Fibroblast of the aortic adventitia (primary cell): ENCODE data around the gene DKC1. TPM values are rescaled to one million over a fixed set of nuclear protein-coding genes. Genes with fewer than 3 reads are reported as not detected.
"Not testable (repeated sequence)": the region's sequence is repeated elsewhere in the genome, so short reads cannot be mapped to it uniquely, and the experiment has no call there.

Experiments used
- DNase-seq: peaks from one replicate; pipeline ENCODE4 v3.0.0-alpha.2; 2010; ENCODE audit warnings: low read depth
- H3K4me3 ChIP-seq: 2 replicates; pipeline ENCODE4 v1.5.1; 2011; ENCODE audit warnings: low read depth, mild to moderate bottlenecking, control low read depth, low read length, moderate library complexity
- total RNA-seq: library from RNA; depleted of rRNA; stranded (reverse); fragments of >200 nt; gene quantifications from 2 replicates; pipeline ENCODE4 v1.2.3, GENCODE V29; 2012; ENCODE audit warnings: low replicate concordance
- TF ChIP-seq, protein P1 (sequence below): IDR thresholded peaks from 2 replicates; pipeline ENCODE4 v1.5.1; 2011; ENCODE audit warnings: mild to moderate bottlenecking, low read length, control low read depth, inconsistent platforms; ENCODE audit not compliant: insufficient read depth

Gene DKC1
- total RNA-seq, 1 donor = 36.5 TPM

DNA sequence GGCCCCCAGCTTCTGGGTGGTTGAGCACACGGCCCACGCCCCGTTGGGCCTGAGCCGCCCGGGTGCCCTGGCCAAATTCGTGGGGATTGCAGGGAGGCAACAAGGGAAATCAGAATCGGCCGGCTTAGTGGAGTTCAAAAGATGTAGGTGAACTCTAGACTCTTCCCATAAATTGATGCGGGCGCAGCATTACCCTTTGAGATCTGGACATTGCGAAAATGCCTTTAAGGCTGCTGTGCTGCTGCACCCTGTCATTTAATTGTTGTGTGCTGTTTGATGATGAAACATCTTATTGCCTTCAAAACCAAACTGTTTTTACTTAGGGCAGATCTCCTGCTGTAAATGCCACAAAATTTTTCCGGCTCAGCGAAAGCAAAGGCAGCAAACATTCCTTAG lies 43.0 kb downstream of the DKC1 start:
- TF ChIP-seq, protein P1, sequence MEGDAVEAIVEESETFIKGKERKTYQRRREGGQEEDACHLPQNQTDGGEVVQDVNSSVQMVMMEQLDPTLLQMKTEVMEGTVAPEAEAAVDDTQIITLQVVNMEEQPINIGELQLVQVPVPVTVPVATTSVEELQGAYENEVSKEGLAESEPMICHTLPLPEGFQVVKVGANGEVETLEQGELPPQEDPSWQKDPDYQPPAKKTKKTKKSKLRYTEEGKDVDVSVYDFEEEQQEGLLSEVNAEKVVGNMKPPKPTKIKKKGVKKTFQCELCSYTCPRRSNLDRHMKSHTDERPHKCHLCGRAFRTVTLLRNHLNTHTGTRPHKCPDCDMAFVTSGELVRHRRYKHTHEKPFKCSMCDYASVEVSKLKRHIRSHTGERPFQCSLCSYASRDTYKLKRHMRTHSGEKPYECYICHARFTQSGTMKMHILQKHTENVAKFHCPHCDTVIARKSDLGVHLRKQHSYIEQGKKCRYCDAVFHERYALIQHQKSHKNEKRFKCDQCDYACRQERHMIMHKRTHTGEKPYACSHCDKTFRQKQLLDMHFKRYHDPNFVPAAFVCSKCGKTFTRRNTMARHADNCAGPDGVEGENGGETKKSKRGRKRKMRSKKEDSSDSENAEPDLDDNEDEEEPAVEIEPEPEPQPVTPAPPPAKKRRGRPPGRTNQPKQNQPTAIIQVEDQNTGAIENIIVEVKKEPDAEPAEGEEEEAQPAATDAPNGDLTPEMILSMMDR = no peak
- peak overlapping the region; percentile 76 for H3K4me3 ChIP-seq
- DNase-seq = peak; percentile 54

DNA sequence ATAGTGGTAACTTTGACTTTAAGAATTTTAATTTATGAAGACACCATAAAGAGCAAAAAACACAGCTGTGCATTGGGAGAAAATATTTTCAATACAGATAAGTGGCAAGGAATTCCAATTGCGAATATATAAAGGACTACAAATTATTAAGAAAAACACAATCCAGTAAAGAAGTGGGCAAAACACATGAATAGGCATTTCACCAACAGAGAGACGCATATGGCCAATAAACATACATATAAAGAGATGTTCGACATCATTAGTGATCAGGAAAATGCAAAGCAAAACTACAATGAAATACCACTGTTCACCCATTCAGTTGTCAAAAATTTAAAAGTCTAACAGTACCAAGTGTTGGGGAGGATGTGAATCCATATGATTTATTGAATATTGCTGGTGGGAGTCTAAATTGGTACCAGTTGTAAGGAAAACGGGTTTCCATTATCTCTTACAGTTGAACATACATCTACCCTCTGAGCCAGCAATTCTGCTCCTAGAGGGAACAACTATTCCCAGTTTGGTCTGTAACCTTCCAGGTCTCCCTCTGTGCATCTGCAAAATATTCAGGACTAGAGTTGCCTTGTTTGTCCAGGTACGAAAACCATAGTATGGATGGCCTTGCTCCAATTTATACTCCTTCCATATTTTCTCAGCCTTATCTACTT lies 44.3 kb downstream of the DKC1 start:
- no peak for DNase-seq
- H3K4me3 ChIP-seq = no peak overlapping the region
- TF ChIP-seq, protein P1 = no peak

- peak; percentile 16 for DNase-seq
- H3K4me3 ChIP-seq = no peak overlapping the region
- TF ChIP-seq, protein P1 = no peak
These were observed 47.4 kb downstream of the DKC1 start for GRCh38 chrX:154809939-154810665.

DNA sequence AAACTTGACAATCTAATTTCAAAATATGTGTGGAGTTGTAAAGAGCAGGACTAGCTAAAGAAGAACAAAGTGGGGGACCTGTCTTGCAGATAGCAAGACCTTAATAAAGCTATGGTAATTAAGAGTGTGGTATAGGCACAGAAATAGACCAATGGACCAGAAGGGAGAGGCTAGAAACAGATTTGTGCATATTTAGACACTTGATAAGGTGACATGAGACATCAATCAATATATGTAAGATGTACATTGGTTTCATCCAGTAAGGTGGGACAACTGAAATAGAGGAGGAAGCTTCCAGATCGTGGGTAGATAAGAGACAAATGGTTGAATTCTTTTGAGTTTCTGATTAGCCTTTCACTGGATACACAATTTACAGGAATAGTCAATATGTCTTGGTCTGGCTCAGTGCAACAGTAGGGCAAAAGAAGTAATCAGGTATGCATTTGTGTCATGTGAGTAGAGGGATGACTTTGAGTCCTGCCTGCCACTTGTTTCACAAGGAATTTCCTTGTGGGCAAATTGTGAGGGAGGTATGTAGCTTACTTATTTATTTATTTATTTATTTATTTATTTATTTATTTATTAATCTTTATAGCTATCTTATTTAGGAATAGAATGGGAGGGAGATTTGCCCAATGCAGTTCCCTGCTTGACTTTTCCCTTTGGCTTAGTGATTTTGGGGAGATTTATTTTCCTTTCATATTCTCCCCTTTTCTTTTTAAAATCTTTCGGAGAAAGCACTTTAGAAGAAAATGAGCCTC lies 49.9 kb downstream of the DKC1 start:
- no peak for DNase-seq
- TF ChIP-seq, protein P1 = no peak
- no peak overlapping the region for H3K4me3 ChIP-seq

DNA sequence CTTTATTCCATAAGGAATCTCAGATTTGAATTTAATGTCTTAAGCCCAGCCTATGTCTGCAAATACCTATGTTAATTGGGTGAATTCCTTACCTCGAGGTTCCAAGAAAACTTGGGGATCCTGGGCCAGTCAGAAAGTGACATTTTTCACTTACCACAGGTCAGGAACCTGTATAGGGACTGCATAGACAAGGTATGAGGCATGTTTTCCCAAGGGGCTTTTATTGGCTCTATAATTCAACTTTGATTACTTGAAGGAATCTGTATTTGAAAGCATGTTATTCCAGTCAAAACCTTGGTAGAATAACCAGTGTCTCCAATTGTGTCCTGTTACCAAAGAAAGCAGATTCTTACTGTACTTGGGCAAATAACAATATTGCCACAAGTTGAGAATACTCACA lies 51.1 kb downstream of the DKC1 start:
- H3K4me3 ChIP-seq = no peak overlapping the region
- TF ChIP-seq, protein P1 = no peak
- no peak for DNase-seq

DNA sequence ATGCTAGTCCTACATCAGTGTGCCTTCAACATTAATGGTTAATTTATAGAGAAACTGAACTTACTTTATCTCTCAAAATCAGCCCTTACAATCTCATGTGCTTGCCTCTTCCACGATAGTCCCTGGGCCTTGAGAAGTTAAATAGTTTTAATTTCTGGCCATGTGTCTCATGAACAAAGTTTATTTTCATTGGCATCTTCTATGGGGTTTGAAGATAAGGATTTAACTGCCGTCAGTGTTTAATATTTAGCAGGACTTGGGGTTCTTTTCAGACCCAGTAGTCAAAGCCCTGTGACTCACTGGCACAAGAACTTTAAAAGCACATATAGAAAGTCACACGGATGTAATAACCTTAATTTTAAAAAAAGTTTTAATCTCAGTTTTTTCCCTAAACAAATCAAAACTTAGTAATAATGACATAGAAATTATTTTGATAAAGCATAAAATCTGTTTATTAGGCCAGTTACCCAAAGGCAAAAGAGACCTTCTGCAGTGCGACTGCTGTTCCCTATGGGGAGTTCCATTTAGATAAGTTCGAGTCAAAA lies 52.7 kb downstream of the DKC1 start:
- peak; percentile 82 for DNase-seq
- TF ChIP-seq, protein P1 = no peak
- no peak overlapping the region for H3K4me3 ChIP-seq

GRCh38 chrX:154816326-154816898 lies 53.7 kb downstream of the DKC1 start:
- DNase-seq, H3K4me3 ChIP-seq: not testable (repeated sequence)

- not testable (repeated sequence) for DNase-seq, H3K4me3 ChIP-seq
These were observed 54.5 kb downstream of the DKC1 start for GRCh38 chrX:154817048-154817618.
